ENCODE results near the gene HMCN2. TPM values are rescaled to one million over a fixed set of nuclear protein-coding genes. Genes with fewer than 3 reads are reported as not detected.

HMCN2 gene
- total RNA-seq, 1 donor from 2014 or later = 5.8 TPM

DNA sequence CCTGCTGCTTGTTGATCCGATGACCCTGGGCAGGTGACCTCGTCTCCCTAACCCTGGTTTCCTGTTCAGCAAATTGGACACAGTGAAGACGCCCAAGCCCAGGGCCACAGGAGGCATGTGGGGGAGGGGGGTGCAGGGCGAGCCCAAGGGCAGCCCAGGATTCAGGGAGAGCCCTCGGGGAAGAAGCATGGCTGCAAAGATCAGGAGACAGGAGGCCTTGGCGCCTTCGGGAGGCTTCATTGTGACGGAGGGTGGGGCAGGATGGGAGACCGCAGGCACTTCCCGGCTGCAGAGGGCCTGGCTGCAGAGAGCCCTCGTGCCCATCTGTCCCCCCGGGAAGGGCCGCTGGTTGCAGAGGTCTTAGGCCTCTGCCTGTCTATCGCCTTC is 185.4 kb downstream of the HMCN2 start:
- Mint-ChIP-seq H3K4me1 (peaks cover 65% of the 10 kb centered on the region), H3K4me3 (no peak overlapping the region), H3K9me3 (no peaks in the 10 kb centered on the region), H3K27me3 (ENCODE audit: low read depth) (peaks cover 1% of the 10 kb centered on the region), H3K27ac (no peak overlapping the region), H3K36me3 (no peaks in the 10 kb centered on the region)
- TF ChIP-seq, protein P1, sequence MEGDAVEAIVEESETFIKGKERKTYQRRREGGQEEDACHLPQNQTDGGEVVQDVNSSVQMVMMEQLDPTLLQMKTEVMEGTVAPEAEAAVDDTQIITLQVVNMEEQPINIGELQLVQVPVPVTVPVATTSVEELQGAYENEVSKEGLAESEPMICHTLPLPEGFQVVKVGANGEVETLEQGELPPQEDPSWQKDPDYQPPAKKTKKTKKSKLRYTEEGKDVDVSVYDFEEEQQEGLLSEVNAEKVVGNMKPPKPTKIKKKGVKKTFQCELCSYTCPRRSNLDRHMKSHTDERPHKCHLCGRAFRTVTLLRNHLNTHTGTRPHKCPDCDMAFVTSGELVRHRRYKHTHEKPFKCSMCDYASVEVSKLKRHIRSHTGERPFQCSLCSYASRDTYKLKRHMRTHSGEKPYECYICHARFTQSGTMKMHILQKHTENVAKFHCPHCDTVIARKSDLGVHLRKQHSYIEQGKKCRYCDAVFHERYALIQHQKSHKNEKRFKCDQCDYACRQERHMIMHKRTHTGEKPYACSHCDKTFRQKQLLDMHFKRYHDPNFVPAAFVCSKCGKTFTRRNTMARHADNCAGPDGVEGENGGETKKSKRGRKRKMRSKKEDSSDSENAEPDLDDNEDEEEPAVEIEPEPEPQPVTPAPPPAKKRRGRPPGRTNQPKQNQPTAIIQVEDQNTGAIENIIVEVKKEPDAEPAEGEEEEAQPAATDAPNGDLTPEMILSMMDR (IDR thresholded peaks at IDR 0.05; ENCODE audit: unreplicated experiment) = no peak
- no peak for DNase-seq (ENCODE audit: low spot score in 2 of 2, unreplicated experiment in 2 of 2)

DNA sequence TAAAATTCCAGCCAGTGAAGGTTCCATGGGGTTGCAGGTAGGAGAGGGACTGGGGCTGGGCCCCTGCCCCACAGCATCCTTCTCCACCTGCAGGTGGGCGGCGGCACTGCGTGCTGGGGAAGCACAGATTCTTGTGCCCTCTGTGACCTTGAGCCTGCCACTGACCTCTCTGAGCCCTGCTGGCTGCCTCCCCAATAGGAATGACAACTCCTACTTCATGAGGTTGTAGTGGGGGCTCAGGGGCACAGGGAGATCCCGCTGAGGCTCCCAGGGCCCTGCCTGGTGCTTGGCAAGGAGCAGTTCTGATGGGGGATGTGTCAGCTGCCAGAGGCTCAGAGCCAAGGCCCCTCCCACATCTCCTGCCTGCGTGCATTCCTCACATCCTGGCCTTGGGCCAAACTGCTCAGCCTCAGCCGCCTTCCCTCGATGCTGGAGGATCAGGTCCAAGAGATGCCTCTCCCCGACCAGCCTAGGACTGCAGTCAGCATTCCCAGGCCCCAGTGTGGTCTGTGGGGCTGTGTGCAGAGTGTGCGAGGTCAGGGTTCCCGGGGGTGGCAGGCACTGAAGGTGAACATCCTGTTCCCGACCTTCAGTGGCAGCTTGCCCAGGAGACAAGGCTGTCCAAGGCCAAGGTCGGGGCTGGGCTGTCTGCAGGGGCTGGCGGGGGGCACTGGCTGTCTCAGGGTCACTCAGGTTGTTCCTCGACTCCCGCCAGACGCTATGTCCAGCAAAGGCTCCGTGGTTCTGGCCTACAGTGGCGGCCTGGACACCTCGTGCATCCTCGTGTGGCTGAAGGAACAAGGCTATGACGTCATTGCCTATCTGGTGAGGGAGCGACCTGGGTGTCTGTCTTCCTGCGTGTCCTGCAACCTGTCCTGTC is 186.2 kb downstream of the HMCN2 start:
- DNase-seq (ENCODE audit: low spot score in 2 of 2, unreplicated experiment in 2 of 2) = peak; percentile 92 to 96
- H3K4me3 Mint-ChIP-seq = no peak overlapping the region
- H3K27ac Mint-ChIP-seq = peak overlapping the region; percentile 79
- H3K36me3 Mint-ChIP-seq = no peaks in the 10 kb centered on the region
- TF ChIP-seq, protein P1 (IDR thresholded peaks at IDR 0.05; ENCODE audit: unreplicated experiment) = peak; percentile 82
- H3K9me3 Mint-ChIP-seq = no peaks in the 10 kb centered on the region
- H3K27me3 Mint-ChIP-seq (ENCODE audit: low read depth) = no peaks in the 10 kb centered on the region
- H3K4me1 Mint-ChIP-seq = peaks cover 57% of the 10 kb centered on the region

DNA sequence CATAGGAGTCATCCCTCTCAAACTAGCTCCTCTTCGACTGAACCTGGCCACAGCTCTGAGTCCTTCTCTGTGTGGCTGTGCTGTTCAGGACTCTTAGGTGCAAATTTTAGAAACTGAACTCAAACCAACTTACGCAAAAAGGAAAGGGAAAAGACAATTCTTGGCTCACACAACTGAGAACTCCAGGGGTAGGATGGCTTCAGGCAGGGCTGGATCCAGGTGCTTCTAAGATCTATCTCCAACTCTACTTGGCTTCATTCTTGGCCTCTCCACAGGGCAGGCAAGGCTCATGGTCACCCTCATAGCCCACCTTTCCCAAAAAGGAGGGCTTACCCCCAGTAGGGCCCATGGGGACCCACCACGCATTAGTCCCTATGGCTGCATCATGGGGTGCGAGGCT is 187.3 kb downstream of the HMCN2 start:
- TF ChIP-seq, protein P1 (IDR thresholded peaks at IDR 0.05; ENCODE audit: unreplicated experiment) = no peak
- no peak overlapping the region for H3K4me3 Mint-ChIP-seq
- H3K4me1 Mint-ChIP-seq = peaks cover 47% of the 10 kb centered on the region
- no peaks in the 10 kb centered on the region for H3K27me3 Mint-ChIP-seq (ENCODE audit: low read depth)
- DNase-seq (ENCODE audit: low spot score in 2 of 2, unreplicated experiment in 2 of 2) = no peak
- H3K9me3 Mint-ChIP-seq = no peaks in the 10 kb centered on the region
- H3K27ac Mint-ChIP-seq = no peak overlapping the region
- H3K36me3 Mint-ChIP-seq = no peaks in the 10 kb centered on the region

DNA sequence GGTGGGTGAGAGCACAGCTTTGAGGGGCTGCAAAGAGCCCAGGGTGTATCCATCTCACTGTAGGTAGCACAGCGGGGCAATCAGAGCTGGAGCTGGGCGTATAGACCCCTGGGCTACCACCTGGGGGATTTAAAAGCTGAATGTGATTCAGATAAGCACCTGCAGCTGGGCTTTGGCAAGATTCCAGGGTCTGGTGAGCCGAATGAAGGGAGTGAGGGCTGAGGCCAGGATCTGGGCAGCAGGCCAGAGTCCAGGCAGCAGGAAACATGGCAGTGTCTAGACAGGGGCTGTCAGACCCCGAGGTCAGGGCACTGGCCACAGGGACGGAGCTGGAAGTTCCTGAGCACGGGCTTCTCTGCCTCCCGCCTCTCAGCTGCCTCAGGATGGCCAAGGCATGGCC is 187.9 kb downstream of the HMCN2 start:
- peak; percentile 58 to 72 for DNase-seq (ENCODE audit: low spot score in 2 of 2, unreplicated experiment in 2 of 2)
- Mint-ChIP-seq H3K4me3 (peak overlapping the region; percentile 22), H3K36me3 (no peaks in the 10 kb centered on the region), H3K4me1 (peaks cover 42% of the 10 kb centered on the region), H3K9me3 (no peaks in the 10 kb centered on the region), H3K27ac (peak overlapping the region; percentile 61), H3K27me3 (ENCODE audit: low read depth) (no peaks in the 10 kb centered on the region)
- TF ChIP-seq, protein P1 (IDR thresholded peaks at IDR 0.05; ENCODE audit: unreplicated experiment) = no peak

DNA sequence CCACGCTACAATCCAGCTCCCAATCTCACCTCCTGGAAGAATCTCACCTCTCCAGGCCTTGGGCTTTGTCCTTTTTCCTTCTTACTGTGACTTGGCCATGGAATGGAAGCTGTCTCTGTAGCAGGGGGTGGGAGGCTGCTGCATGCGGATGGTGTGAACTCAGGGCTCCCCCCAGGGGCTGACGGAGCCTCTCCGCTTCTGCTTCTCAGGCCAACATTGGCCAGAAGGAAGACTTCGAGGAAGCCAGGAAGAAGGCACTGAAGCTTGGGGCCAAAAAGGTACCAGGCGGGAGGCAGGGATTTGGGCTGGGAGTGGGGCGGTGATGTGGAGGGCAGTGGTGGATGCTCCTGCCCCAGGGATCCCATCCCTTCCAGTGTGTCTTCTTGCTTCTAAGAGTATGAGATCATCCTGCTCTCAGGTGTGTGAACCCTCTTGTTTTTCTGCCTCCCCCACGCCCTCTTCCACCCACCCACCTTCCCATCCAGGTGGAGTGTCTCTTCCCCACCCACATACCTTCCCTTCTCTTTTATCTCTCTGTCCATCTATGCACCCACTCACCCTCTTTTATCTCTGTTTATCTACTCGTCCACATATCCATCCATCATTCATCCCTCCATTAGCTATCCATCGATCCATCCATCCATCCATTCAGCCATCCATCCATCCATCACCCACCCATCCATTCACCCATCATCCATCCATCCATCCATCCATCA is 188.7 kb downstream of the HMCN2 start:
- no peaks in the 10 kb centered on the region for H3K9me3 Mint-ChIP-seq
- no peak overlapping the region for H3K4me3 Mint-ChIP-seq
- peaks cover 42% of the 10 kb centered on the region for H3K4me1 Mint-ChIP-seq
- TF ChIP-seq, protein P1 (IDR thresholded peaks at IDR 0.05; ENCODE audit: unreplicated experiment) = no peak
- H3K27ac Mint-ChIP-seq = no peak overlapping the region
- DNase-seq (ENCODE audit: low spot score in 2 of 2, unreplicated experiment in 2 of 2) = no peak
- H3K36me3 Mint-ChIP-seq = peaks cover 2% of the 10 kb centered on the region
- H3K27me3 Mint-ChIP-seq (ENCODE audit: low read depth) = no peaks in the 10 kb centered on the region

Measured in mesothelial cell of epicardium (in vitro differentiated cells).